GM11168 (cell line): ENCODE data around the gene HBEGF.

Source experiments
- in situ Hi-C: fragments of 300-500 bp; cut with MboI; formaldehyde crosslinking; loops from one replicate; pipeline ENCODE4 v1.12.0; 2022; ENCODE audit warnings: low sequenced_read_pairs; ENCODE audit not compliant: unreplicated experiment

HBEGF gene

GRCh38 chr5:140312067-140312790 lies 34.2 kb downstream of the HBEGF start:
- in situ Hi-C loops = no loop called here

- in situ Hi-C loops = no loop called here
Observed at GRCh38 chr5:140311011-140311467, 35.4 kb downstream of the HBEGF start.

- in situ Hi-C loops = no loop called here
Observed at GRCh38 chr5:140310434-140310833, 36.0 kb downstream of the HBEGF start.

- in situ Hi-C loops = no loop called here
Observed at GRCh38 chr5:140309706-140310249, 36.6 kb downstream of the HBEGF start.

- in situ Hi-C loops = no loop called here
Observed at GRCh38 chr5:140305471-140305870, 40.9 kb downstream of the HBEGF start.

- in situ Hi-C loops = no loop called here
Observed at GRCh38 chr5:140303966-140304365, 42.4 kb downstream of the HBEGF start.

GRCh38 chr5:140302786-140303639 lies 43.4 kb downstream of the HBEGF start, which contains the start of gene PFDN1:
TSS of gene PFDN1 (minus strand) at chr5:140303101. CDS start at chr5:140303073, 28 bp downstream.
- in situ Hi-C loops = no loop called here

GRCh38 chr5:140301136-140301535 lies 45.3 kb downstream of the HBEGF start:
- in situ Hi-C loops = no loop called here

- in situ Hi-C loops = no loop called here
Observed at GRCh38 chr5:140299056-140299455, 47.3 kb downstream of the HBEGF start.

- in situ Hi-C loops = no loop called here
Observed at GRCh38 chr5:140298183-140298601, 48.2 kb downstream of the HBEGF start.

GRCh38 chr5:140297283-140297682 lies 49.1 kb downstream of the HBEGF start:
- in situ Hi-C loops = no loop called here

- in situ Hi-C loops = no loop called here
Observed at GRCh38 chr5:140296289-140296688, 50.1 kb downstream of the HBEGF start.

GRCh38 chr5:140295414-140295813 lies 51.0 kb downstream of the HBEGF start:
- in situ Hi-C loops = no loop called here

GRCh38 chr5:140294753-140295152 lies 51.6 kb downstream of the HBEGF start:
- in situ Hi-C loops = no loop called here

- in situ Hi-C loops = no loop called here
Observed at GRCh38 chr5:140293849-140294100, 52.6 kb downstream of the HBEGF start.

- in situ Hi-C loops = no loop called here
Observed at GRCh38 chr5:140293091-140293848, 53.1 kb downstream of the HBEGF start.

GRCh38 chr5:140292212-140293036 lies 54.0 kb downstream of the HBEGF start:
- in situ Hi-C loops = no loop called here

GRCh38 chr5:140287801-140288521 lies 58.4 kb downstream of the HBEGF start:
- in situ Hi-C loops = no loop called here

- in situ Hi-C loops = no loop called here
Observed at GRCh38 chr5:140286424-140286823, 60.0 kb downstream of the HBEGF start.
